8988T (cell line): Measurements from ENCODE around the gene TAF5L.

Source experiments
- DNase-seq: peaks from one replicate; pipeline ENCODE4 v3.0.0; 2011

Gene TAF5L

GRCh38 chr1:229625915-229626831 lies at the start of gene TAF5L, which contains the start of gene URB2:
TSS of gene TAF5L (minus strand) at chr1:229626122. CDS start at chr1:229614482, 11,640 bp downstream.
TSS of gene URB2 (plus strand) at chr1:229626247. CDS start at chr1:229627634, 1,387 bp downstream.
- DNase-seq = peak; percentile 96

- DNase-seq = no peak
Observed at GRCh38 chr1:229675396-229675795, 49.5 kb upstream of the TAF5L start.

- no peak for DNase-seq
Observed at GRCh38 chr1:229674042-229674441, 48.1 kb upstream of the TAF5L start.

- DNase-seq = no peak
Observed at GRCh38 chr1:229672246-229672645, 46.3 kb upstream of the TAF5L start.

GRCh38 chr1:229671310-229671709 lies 45.4 kb upstream of the TAF5L start:
- DNase-seq = no peak

GRCh38 chr1:229669333-229669732 lies 43.4 kb upstream of the TAF5L start:
- DNase-seq = no peak

GRCh38 chr1:229666585-229666984 lies 40.7 kb upstream of the TAF5L start:
- DNase-seq = no peak

GRCh38 chr1:229665912-229666558 lies 40.1 kb upstream of the TAF5L start:
- no peak for DNase-seq

- DNase-seq = no peak
Observed at GRCh38 chr1:229664133-229664689, 38.3 kb upstream of the TAF5L start.

- no peak for DNase-seq
Observed at GRCh38 chr1:229661897-229662296, 36.0 kb upstream of the TAF5L start.

GRCh38 chr1:229661022-229661877 lies 35.3 kb upstream of the TAF5L start:
- peak; percentile 81 for DNase-seq

GRCh38 chr1:229657993-229658755 lies 32.3 kb upstream of the TAF5L start:
- DNase-seq = no peak

- no peak for DNase-seq
Observed at GRCh38 chr1:229655781-229656180, 29.9 kb upstream of the TAF5L start.

GRCh38 chr1:229653420-229653819 lies 27.5 kb upstream of the TAF5L start:
- DNase-seq = no peak

GRCh38 chr1:229651546-229651945 lies 25.6 kb upstream of the TAF5L start:
- no peak for DNase-seq

GRCh38 chr1:229650045-229650444 lies 24.1 kb upstream of the TAF5L start:
- no peak for DNase-seq

GRCh38 chr1:229648406-229648805 lies 22.5 kb upstream of the TAF5L start:
- DNase-seq = no peak

GRCh38 chr1:229645324-229645993 lies 19.5 kb upstream of the TAF5L start:
- DNase-seq = no peak

GRCh38 chr1:229643996-229644745 lies 18.2 kb upstream of the TAF5L start:
- no peak for DNase-seq

GRCh38 chr1:229642970-229643369 lies 17.0 kb upstream of the TAF5L start:
- DNase-seq = no peak

GRCh38 chr1:229642376-229642775 lies 16.5 kb upstream of the TAF5L start:
- no peak for DNase-seq
